Measurements from ENCODE around the gene CNN2. TPM values are rescaled to one million over a fixed set of nuclear protein-coding genes. Genes with fewer than 3 reads are reported as not detected.

Gene CNN2
- total and polyA plus RNA-seq, 2 of the 4 experiments (the other 2 are of a cell fraction), result 272 to 395 TPM

GRCh38 chr19:1045247-1045603 is 18.8 kb downstream of the CNN2 start:
- Histone ChIP-seq H3K9me1 (ENCODE audit: insufficient read depth, low read length) (no peaks in the 10 kb centered on the region), H2BK20ac (ENCODE audit: low read depth, low read length) (no peak overlapping the region), H3K4me3 (ENCODE audit: insufficient read depth, low read depth, low read length) (no peak overlapping the region), H3K23ac (ENCODE audit: low read depth, low read length) (no peak overlapping the region), H4K8ac (ENCODE audit: low read depth in 2 of 2, low read length in 2 of 2) (no peak overlapping the region), H3K4ac (ENCODE audit: low read depth, low read length) (no peak overlapping the region), H3K14ac (replicated peaks; ENCODE audit: low read depth, low read length) (no peak overlapping the region), H3K27ac (ENCODE audit: insufficient read depth, low read length) (no peak overlapping the region), H2BK5ac (ENCODE audit: low read depth, low read length, poor library complexity, severe bottlenecking) (no peak overlapping the region), H4K91ac (ENCODE audit: insufficient read depth, low read depth, low read length) (no peak overlapping the region), H3K4me1 (ENCODE audit: control insufficient read depth, insufficient read depth, low read length) (peaks cover 7% of the 10 kb centered on the region; the same call in 1 of the 2 replicates), H2BK15ac (ENCODE audit: low read depth, low read length) (no peak overlapping the region), H3K18ac (ENCODE audit: low read depth, low read length) (no peak overlapping the region), H2AK5ac (ENCODE audit: low read depth, low read length) (no peak overlapping the region), H3K36me3 (ENCODE audit: control insufficient read depth, insufficient read depth, low read length) (no peaks in the 10 kb centered on the region), H3K27me3 (ENCODE audit: control insufficient read depth, insufficient read depth, low read length) (no peaks in the 10 kb centered on the region), H4K5ac (ENCODE audit: low read depth, low read length) (no peak overlapping the region), H2AFZ (replicated peaks; ENCODE audit: low read length, poor library complexity) (no peak overlapping the region), H3K9ac (ENCODE audit: low read depth, low read length) (no peak overlapping the region), H3K56ac (ENCODE audit: extremely low read depth, insufficient read depth, low read length) (no peak overlapping the region), H3K9me3 (ENCODE audit: control insufficient read depth, insufficient read depth, low read length) (no peaks in the 10 kb centered on the region), H2BK120ac (ENCODE audit: low read depth, low read length) (no peak overlapping the region), H3K4me2 (ENCODE audit: low read depth, low read length) (no peak overlapping the region), H3K79me1 (ENCODE audit: low read depth in 1 of 2, low read length in 2 of 2) (no peaks in the 10 kb centered on the region), H2AK9ac (replicated peaks; ENCODE audit: low read depth, low read length, poor library complexity) (no peak overlapping the region), H4K20me1 (ENCODE audit: insufficient read depth, low read length) (no peaks in the 10 kb centered on the region; the same call in none of the 2 replicates)
- no TSS peak for BruUV-seq (replicated peaks)
- dilution Hi-C loops (cut with HindIII; ENCODE audit: low sequenced_read_pairs, unreplicated experiment), result no loop called here
- no peak for DNase-seq
- WGBS, 2 experiments (ENCODE audit: extremely low coverage in 2 of 2, insufficient read length in 1 of 2), result 69% methylated on average over 3 of the region's 10 CpGs; no CpG with 5 or more reads in 1 of the 2 experiments
- POLR2A ChIA-PET (ENCODE audit: unreplicated experiment), result no interaction called here
- intact Hi-C loops (cut with micrococcal nuclease), result no loop called here
- TF ChIP-seq FOS (IDR thresholded peaks at IDR 0.05; ENCODE audit: low read depth, low read length), result no peak
- no peak for TF ChIP-seq MAFK (IDR thresholded peaks at IDR 0.05; ENCODE audit: low read depth, low read length)
- no peak for TF ChIP-seq SMC3 (IDR thresholded peaks at IDR 0.05; ENCODE audit: low read depth, low read length)
- TF ChIP-seq MXI1 (IDR thresholded peaks at IDR 0.05; ENCODE audit: borderline replicate concordance, low read depth, low read length), result no peak
- TF ChIP-seq POLR2A (IDR thresholded peaks at IDR 0.05; ENCODE audit: low read depth, low read length), result no peak
- TF ChIP-seq RCOR1 (IDR thresholded peaks at IDR 0.05; ENCODE audit: insufficient replicate concordance, low read length), result no peak
- TF ChIP-seq CHD1 (IDR thresholded peaks at IDR 0.05; ENCODE audit: low read depth, low read length), result no peak
- TF ChIP-seq, protein P1, sequence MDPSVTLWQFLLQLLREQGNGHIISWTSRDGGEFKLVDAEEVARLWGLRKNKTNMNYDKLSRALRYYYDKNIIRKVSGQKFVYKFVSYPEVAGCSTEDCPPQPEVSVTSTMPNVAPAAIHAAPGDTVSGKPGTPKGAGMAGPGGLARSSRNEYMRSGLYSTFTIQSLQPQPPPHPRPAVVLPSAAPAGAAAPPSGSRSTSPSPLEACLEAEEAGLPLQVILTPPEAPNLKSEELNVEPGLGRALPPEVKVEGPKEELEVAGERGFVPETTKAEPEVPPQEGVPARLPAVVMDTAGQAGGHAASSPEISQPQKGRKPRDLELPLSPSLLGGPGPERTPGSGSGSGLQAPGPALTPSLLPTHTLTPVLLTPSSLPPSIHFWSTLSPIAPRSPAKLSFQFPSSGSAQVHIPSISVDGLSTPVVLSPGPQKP (IDR thresholded peaks at IDR 0.05; ENCODE audit: borderline replicate concordance, low read depth, low read length), result no peak
- in situ Hi-C loops (cut with MboI; ENCODE audit: low sequenced_read_pairs), result no loop called here
- CTCF ChIA-PET, result no interaction called here
- ATAC-seq (ENCODE audit: low read depth), result no peak
